ENCODE results near the gene RUNDC3A.
"Not testable (repeated sequence)": the region's sequence is repeated elsewhere in the genome, so short reads cannot be mapped to it uniquely, and the experiment has no call there.

The RUNDC3A gene

GRCh38 chr17:44321246-44322120 is 13.1 kb downstream of the RUNDC3A start:
- no peak for DNase-seq

GRCh38 chr17:44322236-44322895 is 14.0 kb downstream of the RUNDC3A start:
- no peak for DNase-seq

GRCh38 chr17:44323359-44324091 is 15.1 kb downstream of the RUNDC3A start:
- no peak for DNase-seq

GRCh38 chr17:44324092-44324570 is 15.7 kb downstream of the RUNDC3A start:
- DNase-seq, result no peak

GRCh38 chr17:44324571-44325275 is 16.3 kb downstream of the RUNDC3A start, which contains the start of gene SLC25A39:
SLC25A39 (minus strand) TSS chr17:44324823; CDS start chr17:44323562, 1,261 bp downstream.
- peak; percentile 70 for DNase-seq

- peak; percentile 83 for DNase-seq
Measured at GRCh38 chr17:44326861-44327444, 18.6 kb downstream of the RUNDC3A start.

GRCh38 chr17:44327715-44328449 is 19.5 kb downstream of the RUNDC3A start:
- no peak for DNase-seq

- not testable (repeated sequence) for DNase-seq
Measured at GRCh38 chr17:44329516-44329915, 21.1 kb downstream of the RUNDC3A start.

- DNase-seq, result not testable (repeated sequence)
Measured at GRCh38 chr17:44330263-44330662, 21.9 kb downstream of the RUNDC3A start.

- DNase-seq, result peak; percentile 65
Measured at GRCh38 chr17:44331249-44331760, 22.9 kb downstream of the RUNDC3A start.

GRCh38 chr17:44333371-44333770 is 25.0 kb downstream of the RUNDC3A start:
- no peak for DNase-seq

- no peak for DNase-seq
Measured at GRCh38 chr17:44334315-44334714, 25.9 kb downstream of the RUNDC3A start.

GRCh38 chr17:44334727-44335126 is 26.3 kb downstream of the RUNDC3A start:
- DNase-seq, result no peak

- no peak for DNase-seq
Measured at GRCh38 chr17:44335564-44335963, 27.2 kb downstream of the RUNDC3A start.

GRCh38 chr17:44335968-44336367 is 27.6 kb downstream of the RUNDC3A start:
- no peak for DNase-seq

- no peak for DNase-seq
Measured at GRCh38 chr17:44338702-44339101, 30.3 kb downstream of the RUNDC3A start.

GRCh38 chr17:44340553-44340952 is 32.2 kb downstream of the RUNDC3A start:
- DNase-seq, result not testable (repeated sequence)

GRCh38 chr17:44343510-44344209 is 35.3 kb downstream of the RUNDC3A start:
- DNase-seq, result no peak

GRCh38 chr17:44344939-44345453 is 36.6 kb downstream of the RUNDC3A start, which contains the start of gene GRN:
GRN (plus strand) TSS chr17:44345302; CDS start chr17:44349165, 3,863 bp downstream.
- peak; percentile 98 for DNase-seq

GRCh38 chr17:44345454-44346026 is 37.1 kb downstream of the RUNDC3A start:
- peak; percentile 41 for DNase-seq
